K562 (cell line): ENCODE results near the gene HOXB5. TPM values are rescaled to one million over a fixed set of nuclear protein-coding genes. Genes with fewer than 3 reads are reported as not detected.

Experiments
- AFF4 ChIP-seq: sonication (generic); formaldehyde crosslinking; IDR thresholded peaks from 2 replicates; pipeline ENCODE4 v1.8.0; 2023; ENCODE audit warnings: mild to moderate bottlenecking, missing genetic modification reagents
- DDX20 ChIP-seq: fragments of 450-650 bp; IDR thresholded peaks from 2 replicates; pipeline ENCODE4 v1.6.1; 2016; ENCODE audit warnings: missing genetic modification characterization, low read depth, mild to moderate bottlenecking, missing compliant biosample characterization, moderate library complexity
- E2F8 ChIP-seq: fragments of 450-650 bp; IDR thresholded peaks from 2 replicates; pipeline ENCODE4 v1.7.1; 2018; ENCODE audit warnings: mild to moderate bottlenecking, low read depth; ENCODE audit not compliant: partially characterized antibody
- HNRNPUL1 ChIP-seq: fragments of 200-400 bp; formaldehyde crosslinking; IDR thresholded peaks from 2 replicates; pipeline ENCODE4 v1.6.1; 2017; ENCODE audit warnings: low read length
- JUND ChIP-seq, 2 experiments: IDR thresholded peaks; 2 replicates in 1 of 2; 3 replicates in 1 of 2; pipeline ENCODE4 v1.6.1; 2011; ENCODE audit warnings: borderline replicate concordance in 2 of 2, low read depth in 2 of 2, low read length in 2 of 2, improper control_type of control experiment in 1 of 2, missing biosample characterization in 1 of 2, missing genetic modification characterization in 1 of 2, missing genetic modification reagents in 1 of 2
- KHSRP ChIP-seq: fragments of 450-650 bp; IDR thresholded peaks from 2 replicates; pipeline ENCODE4 v1.6.1; 2017
- MECOM ChIP-seq: fragments of 250-450 bp; sonication (Bioruptor Pico); IDR thresholded peaks from 2 replicates; pipeline ENCODE4 v1.8.0; 2022; ENCODE audit warnings: inconsistent platforms
- MED1 ChIP-seq: sonication (generic); formaldehyde crosslinking; IDR thresholded peaks from 2 replicates; pipeline ENCODE4 v1.8.1; 2023; ENCODE audit warnings: missing genetic modification reagents, borderline replicate concordance
- MTF1 ChIP-seq: fragments of 250-450 bp; sonication (Bioruptor Pico); IDR thresholded peaks from 2 replicates; pipeline ENCODE4 v1.9.0; 2021; ENCODE audit warnings: moderate library complexity, mild to moderate bottlenecking, inconsistent platforms, borderline replicate concordance
- POLR2A ChIP-seq: fragments of 450-650 bp; conservative IDR thresholded peaks from 2 replicates; pipeline ENCODE4 v1.6.1; 2016
- SREBF2 ChIP-seq: sonication (generic); formaldehyde crosslinking; IDR thresholded peaks from 2 replicates; pipeline ENCODE4 v1.4.0; 2020; ENCODE audit warnings: mild to moderate bottlenecking, missing genetic modification reagents
- U2AF1 ChIP-seq: fragments of 200-400 bp; formaldehyde crosslinking; optimal IDR thresholded peaks from 2 replicates; pipeline ENCODE3; 2017; ENCODE audit warnings: mild to moderate bottlenecking, low read depth, low read length, moderate library complexity
- U2AF2 ChIP-seq: fragments of 200-400 bp; formaldehyde crosslinking; optimal IDR thresholded peaks from 2 replicates; pipeline ENCODE3; 2017; ENCODE audit warnings: low read depth, mild to moderate bottlenecking, low read length
- ZBTB34 ChIP-seq: fragments of 250-450 bp; sonication (Bioruptor Pico); IDR thresholded peaks from 2 replicates; pipeline ENCODE4 v1.8.0; 2021; ENCODE audit warnings: mild to moderate bottlenecking, moderate library complexity
- ZNF57 ChIP-seq: fragments of 450-650 bp; formaldehyde crosslinking; IDR thresholded peaks from 2 replicates; pipeline ENCODE4 v1.4.0; 2020; ENCODE audit warnings: mild to moderate bottlenecking, moderate library complexity
- ZNF766 ChIP-seq: fragments of 200-800 bp; sonication (Bioruptor generic); conservative IDR thresholded peaks from 2 replicates; pipeline ENCODE4 v1.6.1; 2016; ENCODE audit warnings: missing genetic modification characterization, missing compliant biosample characterization
- ZNF785 ChIP-seq: fragments of 250-450 bp; sonication (Bioruptor Pico); IDR thresholded peaks from 2 replicates; pipeline ENCODE4 v1.4.0; 2020; ENCODE audit warnings: mild to moderate bottlenecking
- polyA plus RNA-seq, 8 experiments: library from polyadenylated mRNA; depleted of rRNA in 4 of 8; stranded (reverse) in 5 of 8; unstranded in 3 of 8; fragments of >200 nt; fragmentation: Nextera tagmentation in 2 of 8; fragmentation: Illumina TruSeq in 1 of 8; extraction: Ambion mirVana in 2 of 8; extraction: Trizol in 1 of 8; gene quantifications; 2 replicates each; pipeline versions ENCODE4 v1.2.1 to v1.2.3, GENCODE V29; 2011 to 2014; ENCODE audit warnings: inconsistent platforms in 1 of 8, missing spikeins in 1 of 8
- total RNA-seq, 7 experiments: library from RNA; depleted of rRNA in 6 of 7; stranded (reverse); fragments of >200 nt in 6 of 7; fragmentation: Illumina TruSeq in 2 of 7; extraction: Trizol in 2 of 7; gene quantifications; 2 replicates each; pipeline versions ENCODE4 v1.2.1 to v1.2.3, GENCODE V29; 2011 to 2021; ENCODE audit warnings: low replicate concordance in 1 of 7
- TF ChIP-seq, protein P1 (sequence below): sonication (generic); formaldehyde crosslinking; IDR thresholded peaks from 2 replicates; pipeline ENCODE4 v1.8.1; 2023; ENCODE audit warnings: mild to moderate bottlenecking, missing genetic modification reagents
- TF ChIP-seq, protein P2 (sequence below): fragments of 250-450 bp; sonication (Bioruptor Pico); IDR thresholded peaks from 2 replicates; pipeline ENCODE4 v1.8.0; 2021; ENCODE audit warnings: borderline replicate concordance, mild to moderate bottlenecking, moderate library complexity; ENCODE audit not compliant: poor library complexity, severe bottlenecking

Gene HOXB5
- total and polyA plus RNA-seq, 9 of the 15 experiments (the other 6 are each of a cell fraction or from before 2014, with no cell fraction given) = 0.24 to 2.7 (median 0.65) TPM

- TF ChIP-seq ZNF57 (CRISPR knock-in tag) (0 out of 2 replicates have a peak, but pooled peaks have one; percentile 45), U2AF2 (no peak), POLR2A (peak; percentile 76), DDX20 (tag) (no peak), ZBTB34 (CRISPR knock-in tag) (no peak), ZNF766 (CRISPR knock-in tag) (peak; percentile 77; the same call in 1 of the 2 replicates), U2AF1 (no peak), E2F8 (no peak), KHSRP (no peak), SREBF2 (CRISPR knock-in tag) (no peak), JUND (IDR thresholded peaks at IDR 0.05; ENCODE audit: borderline replicate concordance, low read depth, low read length) (no peak), JUND (tag; IDR thresholded peaks at IDR 0.05; ENCODE audit: borderline replicate concordance, low read depth, low read length) (no peak), MTF1 (no peak), MED1 (CRISPR knock-in tag) (no peak), ZNF785 (no peak), HNRNPUL1 (no peak), AFF4 (CRISPR knock-in tag) (no peak), MECOM (CRISPR knock-in tag) (no peak)
- TF ChIP-seq, protein P1, sequence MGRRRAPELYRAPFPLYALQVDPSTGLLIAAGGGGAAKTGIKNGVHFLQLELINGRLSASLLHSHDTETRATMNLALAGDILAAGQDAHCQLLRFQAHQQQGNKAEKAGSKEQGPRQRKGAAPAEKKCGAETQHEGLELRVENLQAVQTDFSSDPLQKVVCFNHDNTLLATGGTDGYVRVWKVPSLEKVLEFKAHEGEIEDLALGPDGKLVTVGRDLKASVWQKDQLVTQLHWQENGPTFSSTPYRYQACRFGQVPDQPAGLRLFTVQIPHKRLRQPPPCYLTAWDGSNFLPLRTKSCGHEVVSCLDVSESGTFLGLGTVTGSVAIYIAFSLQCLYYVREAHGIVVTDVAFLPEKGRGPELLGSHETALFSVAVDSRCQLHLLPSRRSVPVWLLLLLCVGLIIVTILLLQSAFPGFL (CRISPR knock-in tag) = no peak
- TF ChIP-seq, protein P2, sequence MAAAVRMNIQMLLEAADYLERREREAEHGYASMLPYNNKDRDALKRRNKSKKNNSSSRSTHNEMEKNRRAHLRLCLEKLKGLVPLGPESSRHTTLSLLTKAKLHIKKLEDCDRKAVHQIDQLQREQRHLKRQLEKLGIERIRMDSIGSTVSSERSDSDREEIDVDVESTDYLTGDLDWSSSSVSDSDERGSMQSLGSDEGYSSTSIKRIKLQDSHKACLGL (CRISPR knock-in tag) = no peak
Observed at GRCh38 chr17:48541577-48542113, 51.9 kb downstream of the HOXB5 start (continued).
